SK-N-MC (cell line): ENCODE data around the gene ACP7.
A peak's percentile ranks its signal among the peaks of the same experiment; 100 is the strongest.

Source experiments
- EZH2 ChIP-seq: fragments of 200-600 bp; sonication (generic); IDR thresholded peaks from one replicate; pipeline ENCODE4 v1.6.1; 2017; ENCODE audit warnings: antibody characterized with exemption
- POLR2AphosphoS5 ChIP-seq: IDR thresholded peaks from 2 replicates; pipeline ENCODE4 v1.6.1; 2012; ENCODE audit warnings: mild to moderate bottlenecking, low read depth, low read length, borderline replicate concordance

GRCh38 chr19:39083599-39083982 lies 577 bp upstream of the ACP7 start:
- TF ChIP-seq POLR2AphosphoS5 (no peak), EZH2 (peak; percentile 28)
